Gastrocnemius medialis (tissue), 4 donors: ENCODE measurements around the gene PSMD10.

ENCODE experiments used
- CTCF ChIP-seq, 5 experiments: fragments of 450-650 bp in 3 of 5; fragments of 200-600 bp in 2 of 5; sonication (generic) in 2 of 5; IDR thresholded peaks in 4 of 5; conservative IDR thresholded peaks in 1 of 5; 1 replicate in 4 of 5; 2 replicates in 1 of 5; pipeline ENCODE4 v1.5.1; 2016 to 2019; ENCODE audit warnings: antibody characterized with exemption in 5 of 5, mild to moderate bottlenecking in 3 of 5, moderate library complexity in 3 of 5
- POLR2A ChIP-seq, 2 donors: fragments of 450-650 bp; IDR thresholded peaks; one replicate each; pipeline ENCODE4 v1.6.1; 2017; ENCODE audit warnings: antibody characterized with exemption in 2 of 2, mild to moderate bottlenecking in 2 of 2, moderate library complexity in 2 of 2

- TF ChIP-seq CTCF (IDR thresholded peaks at IDR 0.05 in 4 of 5, conservative IDR thresholded peaks at IDR 0.05 in 1 of 5), result no peak
- no peak for TF ChIP-seq POLR2A (IDR thresholded peaks at IDR 0.05)
Observed at GRCh38 chrX:108123591-108124366, 32.4 kb upstream of the PSMD10 start.
